GM18508 (cell line): Measurements from ENCODE around the gene VTI1B.
"Not testable (repeated sequence)": the region's sequence is repeated elsewhere in the genome, so short reads cannot be mapped to it uniquely, and the experiment has no call there.

Experiments used
- ATAC-seq: cut with Tn5 transposase; IDR thresholded peaks from one replicate; pipeline ENCODE4 v1.9.1; 2021; ENCODE audit warnings: moderate number of reproducible peaks; ENCODE audit not compliant: insufficient read depth, unreplicated experiment

VTI1B gene, protein sequence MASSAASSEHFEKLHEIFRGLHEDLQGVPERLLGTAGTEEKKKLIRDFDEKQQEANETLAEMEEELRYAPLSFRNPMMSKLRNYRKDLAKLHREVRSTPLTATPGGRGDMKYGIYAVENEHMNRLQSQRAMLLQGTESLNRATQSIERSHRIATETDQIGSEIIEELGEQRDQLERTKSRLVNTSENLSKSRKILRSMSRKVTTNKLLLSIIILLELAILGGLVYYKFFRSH

DNA sequence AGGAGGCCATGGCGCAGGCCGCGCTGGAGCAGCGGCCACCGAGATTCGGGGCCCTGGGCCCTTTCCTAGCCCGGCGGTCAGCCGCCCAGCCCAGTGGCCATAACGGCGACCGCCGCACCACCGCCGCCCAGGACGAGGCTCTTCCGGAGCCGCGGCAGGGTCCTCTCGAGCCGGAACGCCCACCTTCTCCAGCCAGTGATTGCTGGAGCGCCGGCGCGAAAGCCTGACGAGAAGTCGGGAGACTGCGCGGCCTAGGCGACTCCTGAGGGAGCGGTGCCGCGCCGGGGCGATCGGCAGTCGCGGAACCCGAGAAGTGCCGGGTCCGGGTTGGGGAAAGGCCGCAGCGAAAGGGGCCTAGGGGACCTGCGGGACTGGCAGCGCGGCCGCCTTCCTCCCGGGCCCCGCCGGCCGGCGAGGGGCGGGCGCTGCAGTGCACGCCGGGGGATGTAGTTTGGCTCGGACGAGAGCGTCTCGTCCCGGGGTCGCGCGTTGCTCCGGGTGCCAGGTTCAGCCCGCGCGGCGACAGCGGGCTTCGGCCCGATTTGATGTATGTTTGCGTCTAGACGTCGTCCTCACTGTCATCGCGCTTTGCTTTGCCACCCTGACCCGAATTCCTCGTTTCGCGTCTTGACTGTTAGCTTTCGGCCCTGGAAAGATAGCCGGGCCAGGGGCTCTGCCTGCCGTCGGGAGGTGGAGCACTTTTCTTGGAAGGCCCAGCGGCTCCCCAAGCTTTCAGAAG lies at the start of gene VTI1B:
VTI1B (minus strand) TSS at position 153 of the 739 bp plus-strand sequence; CDS start at position 10, 143 bp downstream.
- no peak for ATAC-seq

DNA sequence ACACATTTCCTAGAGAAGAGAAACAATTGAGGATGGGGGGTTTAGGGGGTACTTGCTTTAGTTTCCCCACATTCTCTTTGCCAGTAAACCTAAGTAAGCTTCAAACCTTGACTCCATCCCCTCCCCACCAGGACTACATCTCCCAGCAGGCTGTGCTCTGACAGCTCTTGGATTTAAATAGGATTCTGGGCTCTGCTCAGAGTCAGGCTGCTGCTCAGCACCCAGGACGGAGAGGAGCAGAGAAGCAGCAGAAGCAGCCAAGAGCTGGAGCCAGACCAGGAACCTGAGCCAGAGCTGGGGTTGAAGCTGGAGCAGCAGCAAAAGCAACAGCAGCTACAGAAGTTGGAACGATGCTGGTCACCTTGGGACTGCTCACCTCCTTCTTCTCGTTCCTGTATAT lies 47.9 kb upstream of the VTI1B start:
- no peak for ATAC-seq

DNA sequence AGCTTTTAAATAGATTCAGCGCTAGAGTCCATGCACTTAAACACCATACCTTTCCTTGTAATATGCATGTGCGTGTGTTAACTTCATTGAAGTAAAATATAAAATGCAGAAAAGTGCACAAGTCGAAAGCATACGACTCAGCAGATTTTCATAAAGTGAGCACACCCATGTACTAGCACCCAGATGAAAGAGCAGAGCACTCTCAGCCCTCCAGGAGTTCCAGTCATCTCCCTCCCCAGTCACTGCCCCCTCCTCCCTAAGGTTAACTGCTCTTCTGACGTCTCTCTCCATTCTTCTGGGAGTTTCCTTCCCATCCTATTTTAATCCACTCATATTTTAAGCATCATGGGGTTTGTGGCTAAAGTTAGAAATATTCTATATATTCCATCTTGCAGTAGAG lies 47.4 kb upstream of the VTI1B start:
- ATAC-seq = no peak

DNA sequence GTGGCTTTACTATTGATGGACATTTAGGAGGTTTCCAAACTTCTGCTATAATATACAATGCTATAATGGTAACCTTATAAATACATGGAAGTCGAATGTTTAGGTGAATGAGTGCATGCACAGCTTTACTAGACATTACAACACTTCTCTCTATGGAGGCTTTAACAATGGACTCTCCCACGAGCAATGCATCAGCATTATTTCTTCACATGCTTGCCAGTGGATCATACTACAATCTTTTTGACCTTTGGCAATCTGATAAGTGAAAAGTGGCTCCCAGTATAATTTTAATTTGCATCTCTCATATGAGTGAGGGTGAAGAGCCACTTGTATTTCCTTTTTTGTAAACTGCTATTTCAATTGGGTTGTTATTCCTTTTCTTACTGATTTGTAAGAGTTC lies 45.4 kb upstream of the VTI1B start:
- no peak for ATAC-seq

DNA sequence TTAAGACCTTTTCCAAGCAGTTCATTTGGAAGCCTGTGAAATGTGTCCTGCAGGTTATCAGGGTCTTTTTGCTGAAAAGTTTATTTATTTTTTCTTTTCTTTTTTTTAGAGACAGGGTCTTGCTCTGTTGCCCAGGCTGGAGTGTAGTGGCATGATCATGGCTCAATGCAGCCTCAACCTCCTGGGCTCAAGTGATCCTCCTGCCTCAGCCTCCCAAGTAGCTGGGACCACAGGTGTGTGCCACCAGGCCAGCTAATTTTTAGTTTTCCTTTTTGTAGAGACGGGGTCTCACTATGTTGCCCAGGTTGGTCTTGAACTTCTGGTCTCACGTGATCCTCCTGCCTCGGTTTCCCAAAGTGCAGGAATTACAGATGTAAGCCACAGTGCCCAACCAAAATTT lies 45.0 kb upstream of the VTI1B start:
- ATAC-seq = not testable (repeated sequence)

DNA sequence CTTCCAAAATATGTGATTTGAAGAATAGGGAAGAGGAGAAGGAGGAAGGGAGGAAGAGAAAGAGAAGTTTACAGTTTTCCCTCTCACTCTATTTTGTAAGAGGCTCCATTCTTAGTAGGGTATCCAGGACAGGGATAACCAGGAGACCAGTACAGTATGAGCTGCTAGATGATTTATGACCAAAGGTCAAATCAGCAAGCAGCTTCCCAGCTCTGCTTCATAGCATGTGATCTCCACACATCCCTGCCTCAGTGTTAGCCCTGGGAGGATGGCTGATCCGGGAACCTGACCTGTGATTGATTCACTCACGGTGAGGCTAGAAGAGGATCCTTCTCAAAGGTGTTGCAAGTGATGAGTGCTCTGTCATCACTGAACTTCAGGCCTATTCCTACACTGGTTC lies 43.8 kb upstream of the VTI1B start:
- ATAC-seq = no peak

DNA sequence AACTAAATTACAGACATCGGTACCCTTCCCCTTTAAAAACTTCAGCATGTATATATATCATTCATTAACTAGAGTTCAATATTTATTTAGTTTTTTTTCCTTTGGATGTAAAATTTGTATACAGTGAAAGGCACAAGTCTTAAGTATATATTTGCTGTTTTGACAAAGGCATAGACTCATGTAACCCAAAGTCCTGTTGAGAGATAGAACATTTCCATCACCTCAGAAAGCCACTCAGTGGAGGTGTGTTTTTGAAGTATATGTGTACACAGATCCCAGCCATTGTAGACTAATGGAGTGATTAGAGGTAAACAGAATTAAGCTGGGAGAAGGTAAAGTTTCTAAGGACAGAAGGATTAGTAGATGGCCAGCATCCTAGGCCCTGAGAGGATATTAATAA lies 42.6 kb upstream of the VTI1B start:
- ATAC-seq = no peak

DNA sequence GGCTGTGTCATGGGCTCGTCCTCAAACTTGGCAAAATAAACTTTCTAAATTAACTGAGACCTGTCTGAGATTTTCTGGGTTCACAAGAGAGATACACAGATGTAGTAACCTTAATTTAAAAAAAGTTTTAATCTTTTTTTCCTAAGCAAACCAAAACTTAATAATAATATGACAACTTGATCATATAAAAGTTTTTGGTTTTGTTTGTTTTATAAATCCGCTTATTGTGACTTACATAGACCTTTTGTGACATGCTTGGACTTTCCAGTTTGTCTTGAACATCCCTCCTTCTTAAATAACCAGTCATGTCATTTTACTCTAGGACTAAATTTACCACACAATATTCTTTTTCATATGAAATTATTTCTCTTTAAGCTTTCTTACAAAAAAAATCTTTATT lies 35.8 kb upstream of the VTI1B start:
- ATAC-seq = no peak

DNA sequence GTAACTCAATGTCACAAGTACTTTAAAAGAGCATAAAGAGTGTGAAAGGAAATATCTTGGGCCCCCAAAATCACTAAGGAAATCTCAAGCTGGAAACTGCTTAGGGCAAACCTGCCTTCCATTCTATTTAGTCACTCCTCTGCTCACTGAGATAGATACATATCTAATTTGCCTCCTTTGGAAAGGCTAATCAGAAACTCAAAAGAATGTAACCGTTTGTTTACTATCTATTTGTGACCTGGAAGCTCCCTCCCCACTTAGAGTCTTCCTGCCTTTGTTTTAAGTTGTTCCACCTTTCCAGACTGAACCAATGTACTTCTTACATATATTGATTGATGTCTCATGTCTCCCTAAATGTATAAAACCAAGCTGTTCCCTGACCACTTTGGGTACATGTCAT lies 35.4 kb upstream of the VTI1B start:
- not testable (repeated sequence) for ATAC-seq

DNA sequence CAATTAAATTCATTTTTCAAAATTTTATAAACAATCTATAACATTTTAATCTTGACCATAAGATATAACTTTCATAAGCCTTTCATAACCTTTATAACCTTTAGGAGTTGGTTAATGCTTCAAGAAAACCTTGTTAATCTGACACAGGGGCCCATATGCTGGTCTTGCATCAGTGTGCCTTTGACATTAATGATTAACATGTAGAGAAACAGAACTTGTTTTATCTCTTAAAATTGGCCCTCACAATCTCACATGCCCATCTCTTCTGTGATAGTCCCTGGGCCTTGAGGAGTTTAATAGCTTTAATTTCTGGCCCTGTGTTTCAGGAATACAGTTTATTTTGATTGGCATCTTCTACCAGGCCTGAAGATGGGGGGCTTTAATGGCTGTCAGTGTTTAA lies 34.9 kb upstream of the VTI1B start:
- ATAC-seq = not testable (repeated sequence)

DNA sequence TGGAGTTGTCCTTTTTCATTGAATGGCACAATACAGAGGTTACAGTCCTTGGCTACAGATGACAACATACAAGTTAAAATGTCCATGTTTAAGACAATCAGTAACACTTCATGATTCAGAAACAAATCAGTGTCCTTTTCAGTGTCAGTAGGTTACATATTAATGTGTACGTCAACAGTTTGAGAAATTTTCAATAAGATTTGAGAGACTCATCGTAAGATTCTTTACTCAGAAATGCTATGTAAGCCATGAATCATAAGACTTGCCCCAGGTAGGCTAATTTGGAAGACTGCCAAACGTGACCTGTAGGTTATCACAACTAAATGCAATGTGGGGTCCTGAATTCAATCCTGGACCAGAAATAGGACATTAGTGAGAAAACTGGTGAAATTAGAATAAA lies 30.8 kb upstream of the VTI1B start:
- no peak for ATAC-seq

DNA sequence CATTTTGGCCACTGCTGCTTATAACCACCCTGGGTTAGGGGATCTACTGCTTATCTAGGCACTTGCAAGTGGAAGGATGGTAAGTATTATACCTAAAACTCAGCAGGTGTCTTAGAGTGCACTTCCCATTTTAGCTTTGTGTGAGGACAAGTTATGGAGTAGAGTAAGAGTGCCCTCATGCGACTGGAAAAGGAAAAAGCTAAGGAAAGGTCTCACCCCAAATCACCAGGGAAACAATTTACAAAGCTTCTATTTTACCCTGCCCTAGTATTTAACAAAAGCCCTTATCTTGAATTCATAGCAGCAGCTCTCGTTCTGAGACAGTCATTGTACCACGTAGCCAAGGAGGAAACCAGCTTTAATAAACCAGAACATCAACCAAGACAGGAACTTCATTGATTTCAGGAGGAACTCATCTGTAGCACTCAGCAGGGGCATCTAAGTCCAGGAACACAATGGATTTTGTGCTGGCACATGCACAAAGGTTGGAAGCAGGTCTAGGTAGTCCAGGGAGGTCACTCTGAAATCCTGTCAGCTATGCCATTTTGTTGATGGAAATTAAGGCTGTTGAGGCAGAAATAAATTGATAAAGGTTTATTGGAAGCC lies 30.2 kb upstream of the VTI1B start:
- no peak for ATAC-seq

DNA sequence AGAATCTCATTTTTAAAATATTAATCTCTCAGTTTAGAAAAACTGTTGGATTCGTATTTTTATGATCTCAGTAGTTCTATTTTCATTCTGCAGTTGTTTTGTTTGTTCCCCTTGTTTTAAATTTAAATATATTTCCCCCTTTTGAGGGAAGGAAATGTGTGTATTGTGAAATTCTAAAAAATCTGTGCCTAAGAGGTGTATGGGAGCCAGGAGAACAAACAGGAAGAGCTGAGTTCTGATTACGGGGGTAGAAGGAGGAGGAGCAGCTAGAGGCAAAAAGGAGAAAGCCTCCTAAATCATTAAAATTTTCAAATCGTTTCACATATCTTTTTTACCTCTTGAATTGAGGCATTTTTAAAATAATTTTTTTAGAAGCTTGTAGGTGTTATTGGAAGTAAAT lies 29.6 kb upstream of the VTI1B start:
- ATAC-seq = no peak

DNA sequence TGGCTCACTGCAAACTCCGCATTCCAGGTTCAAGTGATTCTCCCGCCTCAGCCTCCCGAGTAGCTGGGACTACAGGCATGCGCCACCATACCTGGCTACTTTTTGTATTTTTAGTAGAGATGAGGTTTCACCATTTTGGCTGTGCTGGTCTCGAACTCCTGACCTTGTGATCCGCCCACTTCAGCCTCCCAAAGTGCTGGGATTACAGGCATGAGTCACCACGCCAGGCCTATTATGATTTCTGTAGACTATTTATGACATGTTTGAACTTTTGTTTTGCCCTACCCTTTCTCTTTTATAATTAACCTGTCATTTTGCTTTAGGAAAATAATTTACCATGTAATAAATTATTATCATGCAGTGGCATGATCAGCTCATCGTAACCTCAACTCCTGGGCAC lies 27.1 kb upstream of the VTI1B start, which contains the start of gene RDH12:
RDH12 (plus strand) TSS at position 395 of the 400 bp plus-strand sequence. CDS start 20,757 bp downstream, outside the sequence.
- ATAC-seq = not testable (repeated sequence)

DNA sequence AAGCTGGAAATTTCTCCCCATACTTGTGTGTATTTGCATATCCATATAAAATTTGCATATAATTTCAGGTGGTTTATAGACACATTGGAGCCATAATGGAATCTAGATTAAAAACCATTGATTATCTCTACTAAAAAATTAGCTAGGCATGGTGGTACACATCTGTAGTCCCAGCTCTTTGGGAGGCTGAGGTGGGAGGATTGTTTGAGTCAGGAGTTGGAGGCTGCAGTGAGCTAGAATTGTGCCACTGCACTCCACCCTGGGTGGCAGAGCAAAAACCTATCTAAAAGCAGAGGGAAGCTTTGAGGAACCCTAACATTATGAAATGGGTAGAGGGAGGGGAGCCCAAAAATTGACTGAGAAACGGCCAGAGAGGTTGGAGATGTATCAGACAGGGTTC lies 23.7 kb upstream of the VTI1B start:
- no peak for ATAC-seq

DNA sequence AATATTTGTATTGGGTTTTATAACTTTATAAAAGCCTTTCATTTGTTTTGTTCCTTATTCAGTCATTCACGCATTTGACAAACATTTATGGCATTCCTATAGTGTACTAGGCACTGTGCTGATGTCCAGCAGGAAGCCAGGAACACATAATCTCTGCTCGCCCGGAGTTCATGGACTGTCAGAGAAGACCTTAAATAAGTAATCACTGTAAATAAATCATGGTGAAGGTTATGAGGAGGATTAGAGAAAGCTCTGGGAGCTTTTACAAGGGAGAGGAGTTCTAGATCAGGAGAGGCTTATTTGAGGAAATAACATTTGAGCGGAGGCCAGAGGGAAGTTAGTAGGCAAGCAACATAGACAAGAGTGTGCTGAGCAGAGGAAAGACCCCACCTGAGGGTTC lies 22.6 kb upstream of the VTI1B start:
- no peak for ATAC-seq

DNA sequence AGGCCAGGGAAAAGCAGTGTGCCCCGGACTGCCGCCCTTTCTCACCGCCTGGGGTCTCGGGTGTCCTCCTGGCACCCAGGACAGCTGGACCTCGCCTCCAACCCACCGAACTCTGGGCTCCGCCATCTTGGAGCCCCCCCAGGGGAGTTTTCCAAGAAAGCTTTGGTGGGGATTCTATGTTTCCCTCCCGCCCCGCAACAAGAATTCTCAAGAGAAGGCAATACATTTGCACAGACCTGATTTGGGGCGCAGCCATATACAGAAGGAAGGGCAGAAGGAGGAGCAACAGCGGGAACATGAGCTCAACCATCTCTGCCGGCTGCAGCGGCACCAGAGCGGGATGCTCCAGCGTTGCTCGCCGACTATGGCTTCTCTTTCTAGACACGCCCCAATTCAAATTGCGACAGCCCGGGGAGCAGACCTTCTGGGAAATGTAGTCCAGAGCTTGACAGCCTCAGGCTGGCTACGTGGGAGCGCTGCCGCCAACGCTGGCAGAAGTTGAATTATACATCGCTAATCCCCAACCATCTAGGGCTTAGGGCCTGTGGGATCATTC lies 21.0 kb upstream of the VTI1B start, which contains the start of gene RDH11:
RDH11 (minus strand) TSS at position 371 of the 556 bp plus-strand sequence; CDS start at position 310, 61 bp downstream.
- ATAC-seq = peak; percentile 54

DNA sequence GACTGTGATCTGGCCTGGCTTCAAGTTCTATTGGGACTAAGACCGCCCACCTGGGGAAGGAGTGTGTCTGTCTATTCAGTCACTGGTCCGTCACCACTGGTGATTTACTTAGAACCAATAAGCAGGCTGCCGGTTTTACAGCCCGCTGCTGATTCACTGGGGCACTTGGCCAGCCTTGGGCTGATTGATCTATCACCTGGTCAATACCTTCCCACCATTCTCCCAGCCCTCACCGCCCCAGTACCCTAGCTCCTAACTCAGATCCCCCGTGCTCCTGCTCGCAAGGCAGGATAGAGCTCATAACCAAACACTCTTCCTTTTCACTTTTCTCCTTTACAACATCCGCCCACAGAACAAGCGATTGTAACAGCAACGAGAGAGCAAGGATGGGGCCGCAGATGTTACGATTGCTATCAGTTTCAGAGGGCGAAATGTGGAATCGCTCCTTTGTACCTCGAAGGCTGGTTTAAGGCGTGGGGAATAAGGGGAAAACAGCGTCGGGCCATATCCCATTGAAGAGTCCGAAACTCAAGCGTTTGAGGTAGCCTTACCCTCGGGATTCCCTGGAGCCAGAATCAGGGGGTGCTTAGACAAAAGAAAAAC lies 20.5 kb upstream of the VTI1B start:
- ATAC-seq = peak; percentile 83

DNA sequence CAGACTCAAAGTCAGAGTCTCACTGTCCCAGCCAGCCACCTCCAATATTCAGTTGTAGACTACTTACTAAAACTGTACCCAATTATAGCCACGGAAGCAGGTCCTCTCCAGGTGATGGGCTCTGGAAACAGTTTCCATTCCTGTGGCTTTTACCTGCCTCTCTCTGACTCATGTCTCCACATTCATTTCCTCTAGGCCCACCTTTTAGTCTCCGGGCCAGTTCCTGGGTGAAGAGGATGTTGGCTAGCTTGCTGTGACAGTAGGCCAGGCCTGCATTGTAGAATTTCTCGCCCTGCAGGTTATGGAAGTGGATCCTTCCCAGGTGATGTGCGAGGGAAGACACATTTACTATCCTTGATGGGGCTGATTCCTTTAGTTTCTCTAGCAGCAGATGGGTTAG lies 15.6 kb upstream of the VTI1B start:
- ATAC-seq = no peak

DNA sequence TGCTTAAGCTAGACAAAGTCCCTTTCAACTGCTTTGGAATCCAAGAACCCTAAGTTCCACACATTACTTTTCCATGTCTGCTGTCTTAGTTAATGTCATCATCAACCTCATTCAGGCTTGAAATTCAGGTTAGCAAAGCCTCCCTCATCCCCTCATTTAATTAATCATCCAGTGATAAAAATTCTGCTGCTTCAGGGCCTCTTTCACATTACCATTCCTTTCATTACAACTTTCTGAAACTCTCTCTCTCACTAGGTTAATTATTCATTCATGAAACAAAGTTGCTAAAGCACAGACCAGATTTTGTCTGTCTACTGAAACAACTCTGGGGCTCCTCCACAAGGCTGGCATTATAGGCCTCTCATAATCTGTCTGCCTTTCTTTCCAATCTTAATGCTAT lies 9.4 kb upstream of the VTI1B start:
- ATAC-seq = no peak

DNA sequence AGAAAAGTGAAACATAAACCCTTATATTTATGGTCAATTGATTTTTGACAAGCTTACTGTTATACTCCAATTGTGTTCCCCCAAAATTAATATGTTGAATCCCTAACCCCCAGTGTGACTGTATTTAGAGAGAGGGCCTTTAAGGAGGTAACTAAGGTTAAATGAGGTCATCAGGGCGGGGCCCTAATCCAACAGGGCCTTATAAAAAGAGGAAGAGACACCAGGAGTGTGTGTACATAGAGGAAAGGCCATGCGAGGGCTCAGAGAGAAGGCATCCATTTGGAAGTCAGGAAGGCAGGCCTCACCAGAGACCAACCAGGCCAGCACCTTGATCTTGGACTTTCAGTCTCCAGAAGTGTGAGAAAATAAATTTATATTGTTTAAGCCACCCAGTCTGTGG lies 6.5 kb upstream of the VTI1B start:
- ATAC-seq = no peak
